Erythroblast (primary cell): ENCODE data around the gene EPHB2.

Source experiments
- DNase-seq, 2 experiments: peaks; one replicate each; lab custom pipeline; 2025; lab: John Stamatoyannopoulos, UW
- GATA1 ChIP-seq: IDR thresholded peaks from 2 replicates; pipeline ENCODE4 v1.6.1; 2011; ENCODE audit warnings: low read depth, mild to moderate bottlenecking, control low read depth, low read length, moderate library complexity
- POLR2A ChIP-seq: IDR thresholded peaks from 2 replicates; pipeline ENCODE4 v1.6.1; 2011; ENCODE audit warnings: mild to moderate bottlenecking, low read length

The EPHB2 gene

DNA sequence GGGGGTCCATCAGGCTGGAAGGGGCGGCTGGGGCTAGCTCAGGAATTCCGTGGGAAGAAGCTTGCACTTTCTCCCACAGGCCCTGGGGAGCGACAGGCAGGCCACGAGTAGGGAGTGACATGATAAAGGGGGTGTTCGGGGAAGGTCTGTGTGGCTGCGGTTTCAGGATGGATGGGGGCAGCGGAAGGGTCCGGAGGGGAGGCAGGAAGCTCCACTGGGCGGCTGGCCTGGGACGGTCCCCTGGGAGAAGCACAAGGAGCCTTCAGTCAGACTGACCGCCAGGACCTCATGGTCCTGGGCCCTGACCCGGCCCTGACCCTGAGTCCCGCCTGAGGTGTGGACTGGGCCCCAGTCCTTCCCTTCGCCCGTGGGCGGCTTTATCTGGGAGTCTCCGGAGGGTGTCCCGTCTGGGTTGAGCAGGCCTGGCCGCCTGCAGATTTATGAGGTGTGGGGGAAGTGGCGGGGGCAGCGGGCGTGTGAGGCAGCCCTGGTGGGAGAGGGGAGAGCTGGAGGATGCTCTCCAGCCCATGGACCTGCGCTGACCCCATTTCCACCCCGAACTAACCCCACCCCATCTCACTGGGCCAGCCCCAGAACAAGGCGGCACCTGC is 45.6 kb downstream of the EPHB2 start:
- TF ChIP-seq POLR2A = no peak
- TF ChIP-seq GATA1 = no peak
- DNase-seq = no peak

DNA sequence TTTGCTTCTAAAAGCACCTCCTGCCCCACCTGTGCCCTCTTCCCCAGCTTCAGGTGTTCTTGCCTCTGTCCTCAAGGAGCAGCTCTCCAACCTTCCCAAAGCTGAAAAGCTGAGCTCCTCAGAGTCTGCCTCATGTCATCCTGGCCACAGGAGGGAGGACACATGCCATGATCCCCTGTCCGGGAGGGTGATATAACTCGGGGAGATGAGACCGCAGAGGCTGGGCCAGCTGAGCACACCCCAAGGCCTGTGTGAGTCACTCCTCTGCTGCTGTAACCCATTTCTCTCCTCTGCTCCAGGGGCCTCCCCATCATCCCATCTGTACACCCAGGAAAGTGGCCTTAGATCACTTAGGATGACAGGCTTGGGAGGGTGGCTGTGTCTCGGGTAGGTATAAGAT is 49.8 kb downstream of the EPHB2 start:
- no peak for TF ChIP-seq GATA1
- TF ChIP-seq POLR2A = no peak
- no peak for DNase-seq

DNA sequence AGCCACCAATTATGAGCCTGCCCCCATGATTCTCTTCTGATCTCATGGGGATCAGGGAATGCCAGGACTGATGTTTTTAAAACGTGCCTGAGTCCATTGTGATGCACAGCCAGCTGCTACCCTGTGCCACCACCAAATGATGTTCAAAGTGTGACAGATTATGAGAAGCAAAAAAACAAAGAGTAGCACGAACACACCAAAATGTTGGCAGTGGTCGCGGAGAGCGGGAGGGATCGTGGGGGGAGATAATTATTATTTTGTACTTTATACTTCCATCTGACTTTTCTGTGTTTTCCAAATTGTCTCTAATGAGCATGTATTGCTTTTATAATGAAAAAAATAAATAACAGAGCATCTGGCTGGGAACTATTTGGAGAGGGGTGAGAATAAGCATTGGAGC is 50.5 kb downstream of the EPHB2 start:
- no peak for DNase-seq
- TF ChIP-seq GATA1 = no peak
- TF ChIP-seq POLR2A = no peak

DNA sequence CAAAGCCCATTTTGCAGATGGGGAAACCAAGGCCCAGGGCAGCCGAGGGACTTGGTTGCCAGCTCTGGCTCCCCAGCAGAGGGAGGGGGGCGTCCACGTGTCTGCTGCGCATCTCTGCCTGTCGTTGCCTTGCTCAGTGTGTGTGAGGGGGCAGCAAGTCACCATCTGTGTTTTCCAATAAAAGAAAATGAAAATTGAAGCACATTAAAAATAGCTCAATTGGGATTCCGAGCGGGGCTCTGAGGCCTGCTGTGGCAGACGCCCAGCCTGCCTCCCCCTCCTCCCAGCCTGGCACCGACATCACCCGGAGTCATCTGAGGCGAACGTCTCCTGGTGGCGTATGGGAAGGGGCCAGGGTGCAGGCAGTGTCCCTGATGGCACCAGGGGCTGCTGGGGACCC is 51.2 kb downstream of the EPHB2 start:
- DNase-seq = no peak
- TF ChIP-seq GATA1 = no peak
- TF ChIP-seq POLR2A = no peak

DNA sequence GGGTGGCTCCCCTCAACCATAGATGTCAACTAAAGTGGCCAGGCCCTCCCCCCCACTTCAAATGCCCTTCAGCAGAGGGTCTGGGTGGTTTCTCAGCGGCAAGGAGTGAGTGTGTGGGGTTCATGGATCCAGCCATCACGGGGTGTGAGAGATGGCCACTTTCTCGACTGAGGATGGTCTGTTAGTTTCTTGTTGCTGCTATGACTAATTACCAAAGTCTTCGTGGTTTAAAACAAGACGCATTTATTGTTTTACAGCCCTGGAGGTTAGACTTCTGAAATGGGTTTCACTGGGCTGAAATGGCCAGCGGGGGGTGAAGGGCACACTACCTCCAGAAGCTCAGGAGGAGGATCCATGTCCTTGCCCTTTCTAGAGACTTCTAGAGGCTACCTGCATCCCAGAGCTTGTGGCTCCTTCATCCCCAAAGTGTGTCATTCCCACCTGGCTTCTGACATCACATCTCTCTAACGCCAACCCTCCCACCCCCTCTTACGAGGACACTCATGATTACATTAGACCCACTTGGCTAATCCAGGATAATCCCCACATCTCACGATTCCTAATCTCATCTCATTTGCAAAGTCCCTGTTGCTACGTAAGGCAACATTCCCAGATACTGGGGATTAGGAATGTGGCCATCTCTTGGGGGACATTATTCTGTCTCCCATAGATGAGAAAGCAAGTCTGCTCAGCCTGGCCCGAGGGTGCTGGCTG is 53.0 kb downstream of the EPHB2 start:
- no peak for DNase-seq
- no peak for TF ChIP-seq POLR2A
- TF ChIP-seq GATA1 = no peak

DNA sequence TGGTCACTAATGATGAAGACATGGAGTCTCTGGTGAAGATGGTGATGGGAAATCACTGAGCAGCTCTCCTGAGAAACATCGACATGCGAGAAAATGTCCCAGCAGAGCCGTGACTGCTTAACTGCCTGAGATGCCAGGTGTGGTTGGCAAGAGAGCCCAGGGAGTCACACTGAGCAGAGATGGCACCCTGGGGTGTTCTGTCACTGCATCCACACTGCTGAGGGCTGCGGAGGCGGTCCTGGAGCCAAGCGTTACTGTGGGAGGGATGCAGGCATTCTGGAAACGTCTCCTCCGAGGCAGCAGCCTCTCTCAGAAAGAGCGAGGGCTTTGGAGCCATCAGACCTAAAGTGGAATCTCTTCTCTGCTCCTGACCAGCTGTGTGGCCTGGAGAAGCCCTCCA is 57.2 kb downstream of the EPHB2 start:
- DNase-seq = no peak
- TF ChIP-seq POLR2A = no peak
- no peak for TF ChIP-seq GATA1

DNA sequence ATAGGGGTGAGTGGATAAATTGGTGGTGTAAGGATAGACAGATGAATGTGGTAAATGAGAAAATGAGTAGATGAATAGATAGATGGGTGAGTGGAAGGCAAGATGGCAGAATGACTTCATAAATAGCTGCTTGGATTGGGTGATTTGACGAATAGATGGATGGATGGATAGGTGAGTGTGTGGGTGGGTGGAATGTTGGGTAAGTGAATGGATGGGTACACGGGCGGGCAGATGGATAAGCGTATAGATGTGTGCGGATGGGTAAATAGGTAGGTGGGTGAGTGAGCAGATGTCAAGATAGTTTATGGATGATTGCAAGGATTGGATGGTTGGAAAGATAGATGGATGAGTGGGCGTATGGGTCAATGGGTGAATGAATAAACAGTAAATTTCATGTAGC is 59.3 kb downstream of the EPHB2 start:
- DNase-seq = no peak
- no peak for TF ChIP-seq POLR2A
- no peak for TF ChIP-seq GATA1

DNA sequence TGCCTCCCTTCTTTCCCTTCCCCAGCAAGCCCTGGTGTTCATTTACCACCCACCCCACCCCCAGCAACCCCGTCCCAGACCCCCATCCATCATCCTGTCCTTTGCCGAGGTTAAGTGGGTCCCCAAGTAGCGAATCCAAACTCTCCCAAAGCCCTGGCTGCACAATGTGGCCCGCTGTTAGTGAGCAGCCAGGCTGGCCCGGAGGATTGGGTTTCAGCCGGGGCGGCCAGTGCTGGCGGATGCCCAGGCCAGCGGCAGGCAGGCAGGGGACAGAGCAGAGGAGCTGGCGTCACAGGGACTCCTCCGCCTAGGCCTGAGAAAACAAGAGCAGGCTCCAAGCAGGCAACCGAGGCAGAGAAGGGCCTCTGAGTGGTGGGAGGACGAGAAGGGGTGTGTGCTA is 61.4 kb downstream of the EPHB2 start:
- no peak for DNase-seq
- TF ChIP-seq GATA1 (no peak), POLR2A (no peak)

DNA sequence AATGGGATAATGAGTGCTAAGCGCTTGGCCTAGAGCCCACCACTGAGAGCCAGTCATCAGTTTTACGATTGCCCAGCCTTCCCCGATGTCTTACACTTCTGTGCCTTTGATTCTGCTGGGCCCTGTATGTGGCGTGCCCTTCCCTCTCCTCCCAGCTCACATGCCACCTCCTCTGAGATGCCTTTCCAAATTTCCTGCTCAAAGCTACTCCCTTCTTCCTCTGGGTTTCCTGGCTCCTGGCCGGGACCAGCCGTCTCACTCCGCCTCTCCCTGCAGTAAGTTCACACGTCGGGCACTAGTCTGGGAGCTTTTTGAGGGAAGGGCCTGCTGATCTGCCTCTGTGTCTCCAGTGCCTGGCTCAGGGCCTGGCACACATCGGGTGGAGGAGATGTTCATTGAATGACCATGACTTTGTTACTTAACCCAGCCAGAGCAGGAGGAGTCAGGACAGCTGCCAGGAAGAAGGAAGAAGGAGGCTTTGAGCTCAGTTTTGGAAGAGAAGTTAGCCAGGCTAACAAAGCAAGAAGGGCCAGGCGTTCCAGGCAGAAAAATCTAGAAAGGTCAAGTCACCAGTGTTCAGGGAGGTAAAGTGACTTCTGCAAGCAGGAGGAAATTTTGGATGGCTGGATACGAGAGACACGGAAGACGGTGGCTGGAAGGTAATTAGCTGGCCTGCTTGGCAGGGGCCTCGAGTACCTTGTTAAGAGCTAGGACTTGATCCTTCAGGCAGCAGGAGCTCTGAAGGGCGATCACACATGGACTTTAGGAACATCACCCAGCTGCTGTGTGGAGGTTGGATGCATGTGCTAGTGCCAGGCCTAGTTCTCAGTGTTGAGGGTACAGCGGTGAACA is 63.6 kb downstream of the EPHB2 start:
- no peak for TF ChIP-seq GATA1
- TF ChIP-seq POLR2A = no peak
- DNase-seq = no peak

DNA sequence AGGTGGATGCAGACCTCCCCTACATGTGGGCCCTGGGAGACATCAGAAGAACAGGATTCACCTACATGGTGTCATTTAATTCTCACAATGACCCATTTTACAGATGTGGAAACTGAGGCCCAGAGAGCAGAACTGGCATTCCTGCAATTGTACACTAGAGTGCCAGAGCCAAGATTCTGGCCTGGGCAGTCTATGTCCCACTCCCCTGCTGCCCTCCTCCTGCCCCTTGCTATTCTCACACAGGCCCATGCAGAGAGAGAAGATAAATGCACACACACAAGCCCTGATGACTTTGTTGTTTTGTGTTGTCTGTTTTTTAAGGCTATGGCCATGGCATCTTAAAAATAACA is 64.2 kb downstream of the EPHB2 start:
- TF ChIP-seq GATA1 (no peak), POLR2A (no peak)
- no peak for DNase-seq

DNA sequence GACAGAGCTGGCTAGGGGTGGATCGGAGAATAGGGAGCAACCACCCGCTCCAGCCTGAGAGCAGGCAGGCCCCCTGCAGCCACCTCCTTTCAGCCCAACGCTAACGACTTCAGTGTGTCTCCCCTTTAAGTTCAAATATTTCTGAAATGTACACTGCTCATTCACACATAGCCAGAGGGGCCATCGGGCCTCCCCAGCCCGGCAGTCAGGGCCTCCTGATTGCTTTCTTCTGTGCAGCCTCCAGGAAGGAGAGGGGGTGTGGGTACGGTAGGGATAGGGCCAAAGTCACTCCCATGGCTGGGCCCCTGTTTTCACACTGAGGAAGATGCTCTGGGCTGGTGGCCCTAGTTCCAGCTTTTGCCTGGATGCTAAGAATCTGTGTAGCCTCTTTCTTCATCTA is 64.8 kb downstream of the EPHB2 start:
- TF ChIP-seq POLR2A (no peak), GATA1 (no peak)
- no peak for DNase-seq

DNA sequence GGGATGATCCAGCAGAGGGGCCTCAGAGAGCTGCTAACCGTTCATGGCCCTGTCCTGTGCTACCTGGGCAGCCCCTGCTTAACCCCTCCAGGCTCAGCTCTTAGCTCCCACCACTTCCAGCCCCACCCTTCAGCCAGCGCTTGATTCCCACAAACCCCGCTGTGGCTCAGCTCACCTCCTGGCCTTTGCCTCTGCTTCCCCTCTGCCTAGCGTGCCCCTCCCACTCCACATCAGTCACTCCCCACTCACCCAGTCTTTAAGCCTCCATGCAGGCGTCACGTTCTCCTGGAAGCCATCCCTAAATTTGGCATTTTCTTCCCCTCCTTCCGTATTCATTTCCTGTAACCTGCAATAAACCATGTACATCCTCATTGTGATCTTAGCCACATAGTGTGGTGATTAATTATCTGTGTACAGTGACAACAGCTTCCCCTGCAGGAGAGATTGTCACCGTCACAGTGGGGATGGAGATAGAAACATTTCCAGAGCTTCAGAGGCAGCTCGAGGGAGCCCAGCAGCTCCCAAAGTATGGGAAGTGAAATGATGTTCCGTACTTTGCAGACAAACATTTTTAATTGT is 65.5 kb downstream of the EPHB2 start:
- TF ChIP-seq POLR2A (no peak), GATA1 (no peak)
- no peak for DNase-seq

DNA sequence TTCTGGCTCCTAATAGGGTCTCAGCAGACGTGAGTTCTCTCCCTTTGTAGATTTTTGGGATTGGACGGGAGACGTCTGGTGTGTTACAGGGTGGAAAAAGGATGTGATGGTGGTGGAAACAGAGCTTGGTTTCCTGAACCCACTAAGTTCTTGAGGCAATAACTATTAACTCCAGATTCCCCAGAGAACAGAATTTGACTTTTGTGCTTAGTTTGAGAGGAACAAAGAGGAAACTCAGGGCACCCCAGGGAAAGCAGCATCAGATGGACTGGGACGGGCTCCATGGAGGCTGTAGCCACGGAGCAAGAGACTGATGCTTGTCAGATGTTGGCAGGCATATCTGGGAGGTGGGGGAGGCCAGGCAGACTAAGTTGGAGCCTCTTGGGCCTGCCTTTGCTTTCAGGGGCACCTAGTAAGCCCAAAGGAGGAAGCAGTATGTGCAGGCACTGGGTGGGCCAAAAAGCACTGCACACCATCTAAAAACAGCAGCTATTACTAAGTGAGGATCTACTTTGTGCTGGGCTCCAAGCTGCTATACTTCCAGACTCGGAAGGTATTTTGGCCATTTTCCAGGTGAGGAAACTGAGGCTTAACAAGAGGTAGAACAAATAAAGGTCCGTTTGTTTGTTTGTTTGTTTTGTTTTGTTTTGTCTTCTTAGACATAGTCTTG is 66.9 kb downstream of the EPHB2 start:
- no peak for DNase-seq
- TF ChIP-seq POLR2A (no peak), GATA1 (no peak)
